H9 (cell line): Measurements from ENCODE around the gene DECR2. TPM values are rescaled to one million over a fixed set of nuclear protein-coding genes. Genes with fewer than 3 reads are reported as not detected.

Experiments
- DNase-seq: peaks from one replicate; pipeline ENCODE4 v3.0.0-alpha.2; 2017
- H2AFZ ChIP-seq: one replicate; pipeline ENCODE4 v1.6.1; 2013; ENCODE audit warnings: mild to moderate bottlenecking, low read length, control low read depth, moderate library complexity
- H2AK5ac ChIP-seq: 2 replicates; pipeline ENCODE4 v1.6.1; 2013; ENCODE audit warnings: low read length, control low read depth, mixed read lengths; ENCODE audit not compliant: insufficient read length
- H2BK120ac ChIP-seq: one replicate; pipeline ENCODE4 v1.6.1; 2013; ENCODE audit warnings: low read depth, mild to moderate bottlenecking, low read length, control low read depth, inconsistent platforms; ENCODE audit not compliant: poor library complexity, severe bottlenecking
- H2BK12ac ChIP-seq: 2 replicates; pipeline ENCODE4 v1.6.1; 2013; ENCODE audit warnings: low read length, control low read depth, mixed read lengths, low read depth; ENCODE audit not compliant: insufficient read length
- H2BK15ac ChIP-seq: 2 replicates; pipeline ENCODE4 v1.6.1; 2013; ENCODE audit warnings: low read depth, low read length, control low read depth
- H2BK20ac ChIP-seq: one replicate; pipeline ENCODE4 v1.6.1; 2013; ENCODE audit warnings: low read depth, mild to moderate bottlenecking, low read length, control low read depth, inconsistent platforms; ENCODE audit not compliant: poor library complexity, severe bottlenecking
- H2BK5ac ChIP-seq: 2 replicates; pipeline ENCODE4 v1.6.1; 2013; ENCODE audit warnings: low read length, control low read depth, mixed read lengths; ENCODE audit not compliant: insufficient read length
- H3K14ac ChIP-seq: 2 replicates; pipeline ENCODE4 v1.6.1; 2013; ENCODE audit warnings: low read length, control low read depth; ENCODE audit not compliant: insufficient read depth
- H3K18ac ChIP-seq: 2 replicates; pipeline ENCODE4 v1.6.1; 2013; ENCODE audit warnings: low read depth, mild to moderate bottlenecking, mixed read lengths, low read length, control low read depth; ENCODE audit not compliant: insufficient read length
- H3K23ac ChIP-seq: 2 replicates; pipeline ENCODE4 v1.6.1; 2013; ENCODE audit warnings: low read length, control low read depth, mixed read lengths, low read depth; ENCODE audit not compliant: insufficient read length
- H3K23me2 ChIP-seq: 2 replicates; pipeline ENCODE4 v1.6.1; 2013; ENCODE audit warnings: low read depth, mild to moderate bottlenecking, mixed read lengths, low read length, control low read depth; ENCODE audit not compliant: insufficient read length, poor library complexity, severe bottlenecking
- H3K27ac ChIP-seq: 2 replicates; pipeline ENCODE4 v1.5.1; 2013; ENCODE audit warnings: low read length, control low read depth, mixed read lengths, low read depth; ENCODE audit not compliant: insufficient read length
- H3K27me3 ChIP-seq: 2 replicates; pipeline ENCODE4 v1.6.1; 2013; ENCODE audit warnings: low read length, control low read depth, inconsistent platforms; ENCODE audit not compliant: insufficient read depth
- H3K4ac ChIP-seq: 2 replicates; pipeline ENCODE4 v1.6.1; 2013; ENCODE audit warnings: low read depth, mild to moderate bottlenecking, control low read depth, inconsistent platforms, low read length, moderate library complexity
- H3K4me1 ChIP-seq: 2 replicates; pipeline ENCODE4 v1.6.1; 2013; ENCODE audit warnings: low read length, control low read depth, inconsistent platforms; ENCODE audit not compliant: insufficient read depth
- H3K4me2 ChIP-seq: 2 replicates; pipeline ENCODE4 v1.6.1; 2013; ENCODE audit warnings: low read length, control low read depth, mixed read lengths; ENCODE audit not compliant: insufficient read length, insufficient read depth
- H3K56ac ChIP-seq: 2 replicates; pipeline ENCODE4 v1.6.1; 2013; ENCODE audit warnings: low read depth, mild to moderate bottlenecking, mixed read lengths, low read length, control low read depth; ENCODE audit not compliant: insufficient read length
- H3K79me1 ChIP-seq: 2 replicates; pipeline ENCODE4 v1.6.1; 2013; ENCODE audit warnings: low read depth, mild to moderate bottlenecking, moderate library complexity, low read length, control low read depth, inconsistent platforms; ENCODE audit not compliant: insufficient read depth, poor library complexity, severe bottlenecking
- H3K79me2 ChIP-seq: 2 replicates; pipeline ENCODE4 v1.6.1; 2013; ENCODE audit warnings: low read length, control low read depth, inconsistent platforms; ENCODE audit not compliant: insufficient read depth
- H3K9ac ChIP-seq: 2 replicates; pipeline ENCODE4 v1.6.1; 2013; ENCODE audit warnings: low read length, control low read depth, mixed read lengths; ENCODE audit not compliant: insufficient read length; ENCODE audit errors: extremely low read depth
- H3K9me3 ChIP-seq: one replicate; pipeline ENCODE4 v1.6.1; 2013; ENCODE audit warnings: low read depth, low read length, inconsistent platforms; ENCODE audit not compliant: control insufficient read depth
- H3T11ph ChIP-seq: one replicate; pipeline ENCODE4 v1.6.1; 2013; ENCODE audit warnings: mild to moderate bottlenecking, low read length, control low read depth, inconsistent platforms
- H4K20me1 ChIP-seq: one replicate; pipeline ENCODE4 v1.6.1; 2013; ENCODE audit not compliant: control insufficient read depth, insufficient read length, insufficient read depth
- H4K5ac ChIP-seq: 2 replicates; pipeline ENCODE4 v1.6.1; 2013; ENCODE audit warnings: low read depth, mild to moderate bottlenecking, mixed read lengths, low read length, control low read depth; ENCODE audit not compliant: insufficient read length
- H4K8ac ChIP-seq: replicated peaks from 2 replicates; pipeline ENCODE4 v1.6.1; 2013; ENCODE audit warnings: low read length, control low read depth, mixed read lengths, low read depth; ENCODE audit not compliant: insufficient read length
- H4K91ac ChIP-seq: 2 replicates; pipeline ENCODE4 v1.6.1; 2013; ENCODE audit warnings: low read depth, mild to moderate bottlenecking, moderate library complexity, mixed read lengths, low read length, control low read depth; ENCODE audit not compliant: insufficient read length
- H3K27ac Mint-ChIP-seq, 3 experiments: 2 replicates in 2 of 3; 3 replicates in 1 of 3; pipeline ENCODE4 v1.8.0; 2020 to 2021; ENCODE audit warnings: mixed read lengths in 3 of 3, mild to moderate bottlenecking in 1 of 3, moderate library complexity in 1 of 3
- H3K27me3 Mint-ChIP-seq: 2 replicates; pipeline ENCODE4 v1.8.0; 2021; ENCODE audit warnings: low read depth, mild to moderate bottlenecking, moderate library complexity, mixed read lengths
- H3K36me3 Mint-ChIP-seq, 3 experiments: 2 replicates in 2 of 3; 3 replicates in 1 of 3; pipeline ENCODE4 v1.8.0; 2020 to 2021; ENCODE audit warnings: low read depth in 3 of 3, mixed read lengths in 3 of 3; ENCODE audit not compliant: insufficient read depth in 1 of 3
- H3K4me1 Mint-ChIP-seq, 2 experiments: 2 replicates each; pipeline ENCODE4 v1.8.0; 2020; ENCODE audit warnings: mixed read lengths in 2 of 2
- H3K4me3 Mint-ChIP-seq, 2 experiments: 2 replicates in 1 of 2; 3 replicates in 1 of 2; pipeline ENCODE4 v1.8.0; 2020 to 2021; ENCODE audit warnings: mild to moderate bottlenecking in 2 of 2, mixed read lengths in 2 of 2, moderate library complexity in 1 of 2
- H3K9me3 Mint-ChIP-seq, 2 experiments: 2 replicates in 1 of 2; 3 replicates in 1 of 2; pipeline ENCODE4 v1.8.0; 2020; ENCODE audit warnings: mild to moderate bottlenecking in 2 of 2, mixed read lengths in 2 of 2, moderate library complexity in 1 of 2
- CTCF ChIP-seq: fragments of 200-600 bp; sonication (generic); conservative IDR thresholded peaks from 3 replicates; pipeline ENCODE4 v1.8.0; 2021; ENCODE audit warnings: antibody characterized with exemption, mild to moderate bottlenecking
- WGBS: extraction: QIAGEN DNeasy Blood & Tissue Kit; methylation state at CpG from one replicate; pipeline ENCODE4 v1.1.7; 2013; ENCODE audit warnings: missing lambda C conversion rate, low lambda C conversion rate, mixed read lengths; ENCODE audit not compliant: insufficient read length; ENCODE audit errors: extremely low coverage; 5-methylcytosine and 5-hydroxymethylcytosine counted together
- total RNA-seq: library from RNA; stranded (reverse); gene quantifications from 2 replicates; pipeline ENCODE4 v1.2.1, GENCODE V29; 2021

The DECR2 gene
- total RNA-seq, 1 experiment from 2014 or later, result 39.3 TPM

- Mint-ChIP-seq H3K4me3 (no peak overlapping the region; a peak in 1 of 5 replicates), H3K36me3 (peaks cover 6 to 48% (median 37%) of the 10 kb centered on the region in 3 experiments), H3K27ac (no peak overlapping the region), H3K4me1 (peaks cover 9 to 14% of the 10 kb centered on the region in 2 experiments), H3K27me3 (peaks cover 3% of the 10 kb centered on the region), H3K9me3 (no peaks in the 10 kb centered on the region)
- H3K9ac ChIP-seq, result no peak overlapping the region
- H3T11ph ChIP-seq, result no peak overlapping the region
- H4K5ac ChIP-seq, result no peak overlapping the region
- H2AFZ ChIP-seq, result no peak overlapping the region
- no peak overlapping the region for H3K56ac ChIP-seq
- H3K4me1 ChIP-seq, result no peaks in the 10 kb centered on the region
- H2BK5ac ChIP-seq, result no peak overlapping the region
- no peak overlapping the region for H2AK5ac ChIP-seq
- no peak overlapping the region for H3K18ac ChIP-seq
- H4K91ac ChIP-seq, result no peak overlapping the region
- no peaks in the 10 kb centered on the region for H4K20me1 ChIP-seq
- H3K79me2 ChIP-seq, result no peaks in the 10 kb centered on the region
- no peak overlapping the region for H3K27ac ChIP-seq
- H2BK12ac ChIP-seq, result no peak overlapping the region
- H3K4ac ChIP-seq, result no peak overlapping the region
- H2BK120ac ChIP-seq, result no peak overlapping the region
- H3K23ac ChIP-seq, result no peak overlapping the region
- no peaks in the 10 kb centered on the region for H3K9me3 ChIP-seq
- H2BK15ac ChIP-seq, result no peak overlapping the region
- H3K27me3 ChIP-seq, result no peaks in the 10 kb centered on the region
- TF ChIP-seq CTCF, result no peak
- no peak overlapping the region for H4K8ac ChIP-seq
- H2BK20ac ChIP-seq, result no peak overlapping the region
- no peak for DNase-seq
- no CpG with 5 or more reads among the region's 29 CpGs for WGBS
- no peaks in the 10 kb centered on the region for H3K79me1 ChIP-seq
- H3K14ac ChIP-seq, result no peak overlapping the region
- H3K23me2 ChIP-seq, result no peaks in the 10 kb centered on the region
- H3K4me2 ChIP-seq, result no peak overlapping the region
Measured at GRCh38 chr16:368388-369158, 33.1 kb upstream of the DECR2 start.
